ENCODE measurements around the gene ITGB7. TPM values are rescaled to one million over a fixed set of nuclear protein-coding genes. Genes with fewer than 3 reads are reported as not detected.

ITGB7 gene
- total RNA-seq, 2 experiments from 2014 or later: 168 to 169 TPM

DNA sequence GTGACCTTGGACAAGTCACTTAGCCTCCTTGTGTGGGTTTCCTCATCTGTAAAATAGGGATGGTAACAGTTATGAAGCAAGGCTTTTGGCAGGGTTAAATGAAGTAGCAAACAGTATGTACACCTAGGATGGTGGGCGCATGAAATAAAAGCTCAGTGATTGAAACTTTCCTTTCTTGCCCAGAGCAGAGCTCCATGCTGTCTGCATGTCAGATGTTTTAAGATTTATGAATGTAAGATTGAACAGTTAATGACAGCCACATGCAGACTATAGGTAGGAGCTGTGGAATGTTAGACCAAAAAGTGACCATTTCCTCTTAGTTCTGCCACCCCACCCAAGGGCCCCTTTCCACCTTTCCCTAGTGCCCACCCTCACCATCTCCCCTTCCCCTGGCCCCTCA, 12.1 kb downstream of the ITGB7 start:
- Mint-ChIP-seq H3K27me3 (no peaks in the 10 kb centered on the region), H3K36me3 (peaks cover 48% of the 10 kb centered on the region), H3K4me1 (ENCODE audit: low read depth) (peaks cover 30% of the 10 kb centered on the region), H3K9me3 (no peaks in the 10 kb centered on the region), H3K27ac (no peak overlapping the region), H3K4me3 (no peak overlapping the region)
- DNase-seq: no peak
- ChIA-PET CTCF (interaction anchor here (0.8 to 5.4 kb wide), 7 partner anchors 18 to 129 kb away, joined by 3 to 38 read pairs (median 6); partner anchors contain the start of gene ESPL1), POLR2A (interaction anchor here (1.3 to 1.8 kb wide), 3 partner anchors 12 to 76 kb away, joined by 3 to 6 read pairs (median 6); partner anchors contain the start of gene ITGB7)
- intact Hi-C loops (cut with micrococcal nuclease): no loop called here

DNA sequence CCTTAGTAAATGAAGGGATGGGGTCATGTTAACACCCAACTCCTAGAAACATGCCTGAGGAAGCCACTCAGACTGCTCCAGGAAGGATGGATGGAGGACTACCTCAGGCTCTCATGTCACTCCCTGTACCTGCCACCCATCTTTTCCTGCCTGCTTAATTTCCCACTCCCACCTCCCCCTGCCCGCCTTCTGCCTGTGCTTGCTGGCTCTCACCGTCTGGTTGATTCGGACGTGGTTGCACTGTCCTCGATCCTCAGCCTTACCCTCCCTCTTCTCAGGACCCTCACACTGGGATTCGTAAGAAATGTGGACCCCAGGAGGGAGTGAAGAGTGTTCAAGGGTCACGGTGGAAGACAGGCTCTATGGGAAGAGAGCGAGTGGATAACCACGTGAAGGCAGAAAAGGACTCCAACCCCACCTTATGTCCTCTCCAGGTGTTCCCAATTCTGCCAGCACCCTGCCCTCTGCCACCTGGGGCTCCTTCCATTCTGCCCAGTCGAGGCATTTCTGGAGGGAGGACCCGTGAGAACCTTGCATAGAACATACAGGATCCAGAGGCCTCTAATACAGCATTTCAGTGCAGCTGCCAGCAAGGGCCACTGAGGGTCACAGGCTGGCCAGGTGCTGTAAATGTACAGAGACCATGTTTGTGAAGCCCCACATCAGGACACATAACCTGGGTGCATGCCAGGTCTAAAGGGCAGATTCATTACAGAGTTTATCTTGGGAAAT, 12.9 kb downstream of the ITGB7 start:
- POLR2A ChIA-PET: interaction anchor here (1.3 to 1.8 kb wide), 2 partner anchors 13 to 77 kb away, joined by 3 to 6 read pairs; partner anchors contain the start of gene ITGB7

DNA sequence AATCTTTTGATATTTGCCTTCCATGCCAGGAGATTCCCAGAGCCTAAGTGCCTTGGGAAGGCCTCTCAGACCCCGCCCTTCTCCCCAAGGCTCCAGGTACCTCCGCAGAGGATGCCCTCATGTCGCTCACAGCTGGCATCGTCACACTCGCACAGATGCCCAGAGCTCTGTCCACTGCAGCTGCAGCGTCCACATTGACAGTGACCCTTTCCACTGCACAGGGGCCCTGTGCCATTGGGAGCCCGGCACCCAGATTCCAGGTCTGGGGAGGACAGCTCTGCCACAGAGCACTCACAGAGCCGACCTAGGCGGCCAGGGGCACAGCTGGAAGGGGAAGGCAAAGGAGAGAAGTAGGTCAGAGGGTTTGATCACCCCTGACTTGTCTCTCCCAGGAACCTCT, 14.0 kb downstream of the ITGB7 start:
- intact Hi-C loops (cut with micrococcal nuclease): no loop called here
- no peaks in the 10 kb centered on the region for H3K27me3 Mint-ChIP-seq
- peaks cover 50% of the 10 kb centered on the region for H3K36me3 Mint-ChIP-seq
- H3K27ac Mint-ChIP-seq: no peak overlapping the region
- POLR2A ChIA-PET: no interaction called here
- no peak for DNase-seq
- CTCF ChIA-PET: interaction anchor here (0.7 to 6.6 kb wide), 2 partner anchors 33 to 128 kb away, joined by 4 to 53 read pairs; partner anchors contain the start of gene AAAS
- no peak overlapping the region for H3K4me3 Mint-ChIP-seq
- peaks cover 15% of the 10 kb centered on the region for H3K4me1 Mint-ChIP-seq (ENCODE audit: low read depth)
- H3K9me3 Mint-ChIP-seq: no peaks in the 10 kb centered on the region

More for the DNA sequence above, 12.9 kb downstream of the ITGB7 start:
- no peak overlapping the region for H3K27ac Mint-ChIP-seq
- DNase-seq: no peak
- intact Hi-C loops (cut with micrococcal nuclease): no loop called here
- H3K4me3 Mint-ChIP-seq: no peak overlapping the region
- H3K27me3 Mint-ChIP-seq: no peaks in the 10 kb centered on the region
- CTCF ChIA-PET: interaction anchor here (1.0 to 5.4 kb wide), 5 partner anchors 19 to 128 kb away, joined by 3 to 38 read pairs (median 6); no protein-coding TSS in a partner anchor
- peaks cover 46% of the 10 kb centered on the region for H3K36me3 Mint-ChIP-seq
- peaks cover 26% of the 10 kb centered on the region for H3K4me1 Mint-ChIP-seq (ENCODE audit: low read depth)
- H3K9me3 Mint-ChIP-seq: no peaks in the 10 kb centered on the region

DNA sequence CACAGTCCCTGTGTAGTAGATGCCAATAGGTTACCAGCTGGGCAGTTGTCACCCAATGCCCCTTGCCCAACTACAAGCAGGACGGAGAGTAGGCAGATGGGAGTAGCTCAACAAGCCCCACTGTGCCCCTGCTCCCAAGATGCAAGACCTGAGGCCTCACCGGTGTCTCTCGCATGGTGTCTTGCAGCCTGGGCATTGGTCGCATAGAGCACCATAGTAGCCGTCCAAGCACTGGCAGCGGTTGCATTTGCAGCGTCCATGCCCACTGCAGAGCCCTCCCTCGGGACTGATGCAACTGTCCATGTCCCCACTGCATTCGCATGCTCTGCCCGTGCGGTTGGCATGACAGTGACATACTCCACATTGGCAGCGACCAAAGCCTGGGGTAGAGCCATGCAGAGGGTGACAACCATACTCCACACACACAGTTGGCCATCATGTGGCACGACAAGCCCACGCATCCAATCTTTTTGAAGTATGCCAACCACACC, 14.5 kb downstream of the ITGB7 start:
- peaks cover 49% of the 10 kb centered on the region for H3K36me3 Mint-ChIP-seq
- CTCF ChIA-PET: interaction anchor here (6.6 kb wide), 1 partner anchor 33 kb away, joined by 53 read pairs; no protein-coding TSS in a partner anchor
- intact Hi-C loops (cut with micrococcal nuclease): no loop called here
- POLR2A ChIA-PET: no interaction called here
- no peaks in the 10 kb centered on the region for H3K27me3 Mint-ChIP-seq
- no peak overlapping the region for H3K4me3 Mint-ChIP-seq
- H3K4me1 Mint-ChIP-seq (ENCODE audit: low read depth): peaks cover 11% of the 10 kb centered on the region
- no peak overlapping the region for H3K27ac Mint-ChIP-seq
- H3K9me3 Mint-ChIP-seq: no peaks in the 10 kb centered on the region
- no peak for DNase-seq

DNA sequence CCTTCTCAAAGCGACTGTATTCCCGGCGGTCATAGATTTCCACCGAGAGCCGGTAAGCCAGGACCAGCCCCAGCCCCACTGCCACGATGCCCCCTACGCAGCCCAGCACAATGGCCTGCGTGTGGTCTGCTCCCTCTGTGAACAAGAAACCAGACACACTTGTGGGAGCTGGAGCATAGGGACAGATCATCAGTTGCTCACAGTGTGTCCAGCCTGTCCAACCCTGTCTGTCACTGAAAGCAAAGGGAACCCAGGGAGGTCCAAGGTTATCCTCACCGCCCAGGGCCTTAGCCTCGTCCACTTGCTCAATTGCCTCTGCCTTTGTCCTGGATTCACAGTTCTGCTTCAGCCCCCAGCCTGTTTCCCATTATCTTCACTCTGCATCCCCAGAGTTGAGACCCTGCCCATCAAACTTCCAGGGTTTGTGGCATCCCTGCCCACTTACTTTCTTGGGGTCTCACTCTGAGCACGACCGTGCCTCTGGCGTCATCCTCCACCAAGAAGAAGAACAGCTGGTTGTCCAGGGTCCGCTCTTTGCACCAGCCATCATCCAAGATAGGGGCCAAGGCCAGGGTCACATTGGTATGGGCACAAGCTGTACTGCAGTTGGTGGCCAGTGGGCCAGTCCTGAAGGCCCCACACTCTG, 15.0 kb downstream of the ITGB7 start:
- DNase-seq: no peak
- CTCF ChIA-PET: interaction anchor here (6.6 kb wide), 1 partner anchor 32 kb away, joined by 53 read pairs; no protein-coding TSS in a partner anchor

DNA sequence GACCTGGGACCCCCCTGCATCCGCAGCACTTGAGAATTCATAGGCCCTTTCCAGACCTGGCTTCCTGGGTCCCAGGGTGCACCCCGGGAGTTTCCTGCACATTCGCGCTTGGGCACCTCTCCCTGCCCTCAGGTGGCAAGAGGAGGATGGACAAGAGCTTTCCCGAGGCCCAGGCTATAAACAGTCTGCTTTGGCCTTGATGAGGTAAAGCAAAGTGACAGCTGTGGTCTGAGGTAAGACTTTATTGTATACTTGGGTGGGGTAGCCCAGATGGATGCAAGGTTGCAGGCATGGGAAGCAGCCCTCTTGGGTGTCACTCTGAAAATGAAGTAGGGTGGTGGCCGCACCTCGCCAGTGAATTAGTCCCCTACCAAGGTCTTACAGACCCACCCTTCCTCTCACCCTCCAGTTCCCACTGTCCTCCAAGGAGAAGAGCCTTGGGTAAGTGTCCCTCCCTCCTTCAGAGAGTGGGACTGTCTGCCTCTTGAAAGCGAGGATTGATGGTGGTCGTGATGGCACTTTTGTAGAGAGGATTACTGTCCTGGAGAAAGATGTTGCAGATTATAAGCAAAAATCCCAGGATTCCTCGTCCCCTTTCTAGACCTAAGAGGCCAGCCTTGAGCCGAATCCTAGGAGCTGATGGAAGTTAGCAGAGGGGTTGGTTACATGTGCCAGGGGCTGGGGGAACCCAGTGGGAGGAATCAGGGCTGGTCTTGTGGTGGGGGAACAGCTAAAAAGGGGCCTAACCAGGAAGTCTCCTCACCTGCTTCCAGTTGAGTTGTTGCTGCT, 15.8 kb downstream of the ITGB7 start:
- Mint-ChIP-seq H3K27ac (no peak overlapping the region), H3K4me1 (ENCODE audit: low read depth) (peaks cover 6% of the 10 kb centered on the region)

More for the DNA sequence above, 15.0 kb downstream of the ITGB7 start:
- Mint-ChIP-seq H3K9me3 (no peaks in the 10 kb centered on the region), H3K4me3 (no peak overlapping the region), H3K27ac (no peak overlapping the region), H3K4me1 (ENCODE audit: low read depth) (peaks cover 9% of the 10 kb centered on the region), H3K27me3 (no peaks in the 10 kb centered on the region), H3K36me3 (peaks cover 52% of the 10 kb centered on the region)
- POLR2A ChIA-PET: no interaction called here
- intact Hi-C loops (cut with micrococcal nuclease): no loop called here

DNA sequence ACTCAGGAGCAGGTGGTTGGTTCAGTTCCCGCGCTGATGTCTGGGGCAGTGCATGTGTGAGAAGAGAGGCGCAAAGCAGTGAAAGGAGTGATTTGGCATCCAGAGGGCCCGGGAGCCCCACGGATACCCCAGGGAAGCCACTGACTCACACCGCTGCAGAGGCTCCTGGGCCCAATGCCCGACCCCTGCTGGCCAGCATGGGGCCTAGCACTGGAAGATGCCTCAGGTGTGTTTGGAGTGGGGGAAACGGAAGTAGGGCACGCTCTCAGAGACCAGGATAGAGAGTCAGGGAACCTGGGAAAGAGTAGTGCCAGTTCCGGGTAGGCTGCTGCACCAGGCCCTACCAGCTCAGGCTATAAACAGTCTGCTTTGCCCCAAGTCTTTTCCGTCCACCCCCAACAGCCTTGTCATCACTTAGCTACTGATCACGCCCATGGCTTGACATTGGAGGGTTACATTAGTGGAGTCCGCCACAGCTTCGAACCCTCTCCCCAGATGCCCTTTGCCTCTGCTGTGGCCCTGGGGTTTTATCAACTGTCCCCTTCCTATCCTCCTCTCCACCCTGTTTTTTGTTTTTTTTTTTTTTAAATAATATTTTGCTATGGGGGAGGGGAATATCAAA, 16.8 kb downstream of the ITGB7 start:
- H3K9me3 Mint-ChIP-seq: no peaks in the 10 kb centered on the region
- H3K36me3 Mint-ChIP-seq: peaks cover 55% of the 10 kb centered on the region
- H3K27me3 Mint-ChIP-seq: no peaks in the 10 kb centered on the region
- ChIA-PET POLR2A (interaction anchor here (0.9 kb wide), 1 partner anchor 10 kb away, joined by 3 read pairs; no protein-coding TSS in a partner anchor), CTCF (interaction anchor here (0.7 to 6.6 kb wide), 7 partner anchors 9 to 124 kb away, joined by 3 to 53 read pairs (median 9); partner anchors contain the start of genes CSAD and ZNF740)
- intact Hi-C loops (cut with micrococcal nuclease): loop anchor here (1.0 kb wide), 2 partner anchors 31 to 124 kb away; no protein-coding TSS in a partner anchor
- peak overlapping the region; percentile 72 for H3K27ac Mint-ChIP-seq
- peaks cover 6% of the 10 kb centered on the region for H3K4me1 Mint-ChIP-seq (ENCODE audit: low read depth)
- peak; percentile 62 for DNase-seq
- no peak overlapping the region for H3K4me3 Mint-ChIP-seq

More for the DNA sequence above, 15.8 kb downstream of the ITGB7 start:
- peaks cover 52% of the 10 kb centered on the region for H3K36me3 Mint-ChIP-seq
- DNase-seq: no peak
- H3K4me3 Mint-ChIP-seq: no peak overlapping the region
- intact Hi-C loops (cut with micrococcal nuclease): no loop called here
- no peaks in the 10 kb centered on the region for H3K9me3 Mint-ChIP-seq
- ChIA-PET POLR2A (no interaction called here), CTCF (interaction anchor here (2.0 to 6.6 kb wide), 2 partner anchors 15 to 31 kb away, joined by 9 to 53 read pairs; no protein-coding TSS in a partner anchor)
- no peaks in the 10 kb centered on the region for H3K27me3 Mint-ChIP-seq

DNA sequence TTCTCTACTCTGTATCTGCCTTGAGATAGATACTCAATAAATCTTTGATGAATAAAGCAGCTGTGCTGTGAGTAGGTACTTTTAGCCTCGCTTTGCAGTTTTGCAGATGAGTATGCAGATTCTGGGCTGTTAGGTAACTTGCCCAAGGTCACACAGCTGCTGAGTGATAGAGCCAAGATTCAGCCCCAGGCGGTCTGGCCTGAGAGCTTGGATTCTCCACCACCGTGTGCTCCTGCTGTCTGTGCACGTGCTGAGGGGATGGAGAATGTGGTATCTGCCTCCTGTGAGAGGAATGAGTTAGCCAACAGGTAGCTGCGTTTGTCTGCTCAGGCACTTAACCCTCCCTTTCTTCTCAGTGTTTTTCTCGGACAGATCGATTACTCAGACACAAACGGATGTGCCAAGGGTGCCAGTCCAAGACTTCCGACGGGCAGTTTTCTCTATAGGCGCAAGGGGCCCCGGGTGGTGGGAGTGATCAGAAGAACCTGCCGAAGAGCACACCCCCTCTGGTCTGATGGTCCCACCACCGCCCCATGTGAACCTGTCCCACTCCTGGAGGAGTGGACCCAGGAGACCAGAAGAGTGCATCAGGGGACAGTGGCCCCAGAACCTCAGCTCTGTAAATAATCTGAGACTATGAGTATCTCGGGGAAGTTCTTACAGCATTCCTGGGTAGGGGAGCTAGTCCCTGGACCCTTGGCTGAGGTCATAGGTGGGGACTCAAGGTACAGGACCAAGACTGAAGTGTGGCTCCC, 19.7 kb downstream of the ITGB7 start:
- peaks cover 55% of the 10 kb centered on the region for H3K36me3 Mint-ChIP-seq
- peaks cover 27% of the 10 kb centered on the region for H3K4me1 Mint-ChIP-seq (ENCODE audit: low read depth)
- H3K27ac Mint-ChIP-seq: peak overlapping the region; percentile 1
- no peaks in the 10 kb centered on the region for H3K27me3 Mint-ChIP-seq
- POLR2A ChIA-PET: interaction anchor here (0.9 to 3.1 kb wide), 2 partner anchors 12 to 16 kb away, joined by 3 to 15 read pairs; no protein-coding TSS in a partner anchor
- intact Hi-C loops (cut with micrococcal nuclease): no loop called here
- no peaks in the 10 kb centered on the region for H3K9me3 Mint-ChIP-seq
- no peak overlapping the region for H3K4me3 Mint-ChIP-seq
- DNase-seq: no peak
- CTCF ChIA-PET: interaction anchor here (0.5 to 6.6 kb wide), 9 partner anchors 12 to 258 kb away, joined by 3 to 53 read pairs (median 4); no protein-coding TSS in a partner anchor

DNA sequence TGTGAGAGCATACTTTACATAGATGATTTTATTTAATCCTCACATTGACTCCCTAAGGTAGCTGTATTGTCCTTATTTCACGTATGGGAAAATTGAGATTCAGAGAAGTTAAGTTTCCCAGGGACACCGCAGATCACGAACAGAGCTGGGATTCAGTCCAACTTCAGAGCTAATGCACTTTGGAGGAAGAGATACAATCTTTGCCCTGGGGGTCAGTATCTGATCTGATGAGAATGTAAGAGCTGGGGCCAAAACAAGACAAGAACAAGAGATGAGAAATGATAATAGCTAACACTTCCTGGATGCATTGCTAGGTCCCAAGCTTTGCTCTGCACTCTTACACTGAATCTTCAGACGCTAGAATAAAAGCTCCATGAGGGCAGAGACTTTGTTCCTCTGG, 20.3 kb downstream of the ITGB7 start:
- DNase-seq: no peak
- POLR2A ChIA-PET: interaction anchor here (3.1 kb wide), 1 partner anchor 12 kb away, joined by 15 read pairs; no protein-coding TSS in a partner anchor
- Mint-ChIP-seq H3K4me1 (ENCODE audit: low read depth) (peaks cover 33% of the 10 kb centered on the region), H3K9me3 (no peaks in the 10 kb centered on the region), H3K36me3 (peaks cover 58% of the 10 kb centered on the region), H3K27me3 (no peaks in the 10 kb centered on the region), H3K27ac (no peak overlapping the region), H3K4me3 (no peak overlapping the region)
- CTCF ChIA-PET: interaction anchor here (0.6 to 6.6 kb wide), 6 partner anchors 13 to 258 kb away, joined by 4 to 53 read pairs (median 4); no protein-coding TSS in a partner anchor
- intact Hi-C loops (cut with micrococcal nuclease): no loop called here

DNA sequence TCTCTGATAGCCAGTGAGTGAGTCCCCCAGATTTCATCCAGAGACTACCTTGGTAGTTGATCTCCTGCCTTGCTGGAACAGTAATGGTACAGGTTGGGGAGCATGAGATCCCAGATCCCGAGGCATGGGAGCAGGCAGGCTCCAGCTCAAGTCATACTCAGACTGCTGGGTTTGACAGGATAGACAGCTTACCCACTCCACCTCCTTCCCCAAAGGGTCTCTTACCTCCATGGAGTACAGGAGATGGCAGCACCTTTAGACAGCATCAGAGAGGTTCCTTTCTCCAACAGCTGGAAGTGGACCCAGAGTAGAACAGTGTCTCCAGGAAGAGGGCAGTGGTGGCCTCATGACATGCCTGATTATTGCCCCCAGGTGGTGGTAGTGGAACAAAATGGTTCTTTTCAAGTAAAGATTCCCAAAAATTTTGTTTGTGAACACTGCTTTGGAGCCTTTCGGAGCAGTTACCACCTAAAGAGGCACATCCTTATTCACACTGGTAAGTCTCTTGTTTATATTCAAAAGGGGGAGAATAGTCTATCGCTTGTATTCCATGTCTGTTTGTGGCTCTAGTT, 21.4 kb downstream of the ITGB7 start:
- no peaks in the 10 kb centered on the region for H3K27me3 Mint-ChIP-seq
- POLR2A ChIA-PET: interaction anchor here (0.6 kb wide), 1 partner anchor 418 kb away, joined by 4 read pairs; no protein-coding TSS in a partner anchor
- H3K4me1 Mint-ChIP-seq (ENCODE audit: low read depth): peaks cover 39% of the 10 kb centered on the region
- no peak for DNase-seq
- no peak overlapping the region for H3K4me3 Mint-ChIP-seq
- no peaks in the 10 kb centered on the region for H3K9me3 Mint-ChIP-seq
- no peak overlapping the region for H3K27ac Mint-ChIP-seq
- CTCF ChIA-PET: interaction anchor here (0.8 to 7.2 kb wide), 7 partner anchors 12 to 138 kb away, joined by 3 to 46 read pairs (median 3); partner anchors contain the start of genes AAAS and ESPL1
- intact Hi-C loops (cut with micrococcal nuclease): no loop called here
- peaks cover 63% of the 10 kb centered on the region for H3K36me3 Mint-ChIP-seq

Measured in activated CD4-positive, alpha-beta memory T cell treated with anti-CD3 and anti-CD28 coated beads for 36 hours (primary cell).